Bronchial epithelial cell (primary cell): ENCODE data around the gene PGM3. TPM values are rescaled to one million over a fixed set of nuclear protein-coding genes. Genes with fewer than 3 reads are reported as not detected.

ENCODE experiments used
- DNase-seq: peaks from one replicate; pipeline ENCODE4 v3.0.0-alpha.2; 2010; ENCODE audit warnings: low read depth
- FAIRE-seq: peaks from 2 replicates; lab custom pipeline; 2011; peaks lifted over from hg19 to GRCh38; lab: Jason Lieb, UNC
- H3K27me3 ChIP-seq: 2 replicates; pipeline ENCODE4 v1.5.1; 2011; ENCODE audit warnings: low read length; ENCODE audit not compliant: control insufficient read depth, insufficient read depth
- H3K36me3 ChIP-seq: 2 replicates; pipeline ENCODE4 v1.5.1; 2011; ENCODE audit warnings: low read length; ENCODE audit not compliant: control insufficient read depth, insufficient read depth
- H3K4me3 ChIP-seq: 2 replicates; pipeline ENCODE4 v1.5.1; 2011; ENCODE audit warnings: mild to moderate bottlenecking, low read depth, low read length, control low read depth
- total RNA-seq: library from RNA; depleted of rRNA; stranded (reverse); fragments of >200 nt; gene quantifications from 2 replicates; pipeline ENCODE4 v1.2.1, GENCODE V29; 2014
- TF ChIP-seq, protein P1 (sequence below): IDR thresholded peaks from 2 replicates; pipeline ENCODE4 v1.5.1; 2011; ENCODE audit warnings: mild to moderate bottlenecking, moderate library complexity, low read length, control low read depth, inconsistent platforms; ENCODE audit not compliant: insufficient read depth, severe bottlenecking

Gene PGM3
- total RNA-seq, 1 donor from 2014 or later, result 101 TPM

GRCh38 chr6:83125425-83125824 lies 67.6 kb downstream of the PGM3 start:
- no peak overlapping the region for H3K4me3 ChIP-seq
- peaks cover 17% of the 10 kb centered on the region for H3K36me3 ChIP-seq
- H3K27me3 ChIP-seq, result no peaks in the 10 kb centered on the region
- FAIRE-seq (no peak), DNase-seq (no peak)
- TF ChIP-seq, protein P1, sequence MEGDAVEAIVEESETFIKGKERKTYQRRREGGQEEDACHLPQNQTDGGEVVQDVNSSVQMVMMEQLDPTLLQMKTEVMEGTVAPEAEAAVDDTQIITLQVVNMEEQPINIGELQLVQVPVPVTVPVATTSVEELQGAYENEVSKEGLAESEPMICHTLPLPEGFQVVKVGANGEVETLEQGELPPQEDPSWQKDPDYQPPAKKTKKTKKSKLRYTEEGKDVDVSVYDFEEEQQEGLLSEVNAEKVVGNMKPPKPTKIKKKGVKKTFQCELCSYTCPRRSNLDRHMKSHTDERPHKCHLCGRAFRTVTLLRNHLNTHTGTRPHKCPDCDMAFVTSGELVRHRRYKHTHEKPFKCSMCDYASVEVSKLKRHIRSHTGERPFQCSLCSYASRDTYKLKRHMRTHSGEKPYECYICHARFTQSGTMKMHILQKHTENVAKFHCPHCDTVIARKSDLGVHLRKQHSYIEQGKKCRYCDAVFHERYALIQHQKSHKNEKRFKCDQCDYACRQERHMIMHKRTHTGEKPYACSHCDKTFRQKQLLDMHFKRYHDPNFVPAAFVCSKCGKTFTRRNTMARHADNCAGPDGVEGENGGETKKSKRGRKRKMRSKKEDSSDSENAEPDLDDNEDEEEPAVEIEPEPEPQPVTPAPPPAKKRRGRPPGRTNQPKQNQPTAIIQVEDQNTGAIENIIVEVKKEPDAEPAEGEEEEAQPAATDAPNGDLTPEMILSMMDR, result no peak

DNA sequence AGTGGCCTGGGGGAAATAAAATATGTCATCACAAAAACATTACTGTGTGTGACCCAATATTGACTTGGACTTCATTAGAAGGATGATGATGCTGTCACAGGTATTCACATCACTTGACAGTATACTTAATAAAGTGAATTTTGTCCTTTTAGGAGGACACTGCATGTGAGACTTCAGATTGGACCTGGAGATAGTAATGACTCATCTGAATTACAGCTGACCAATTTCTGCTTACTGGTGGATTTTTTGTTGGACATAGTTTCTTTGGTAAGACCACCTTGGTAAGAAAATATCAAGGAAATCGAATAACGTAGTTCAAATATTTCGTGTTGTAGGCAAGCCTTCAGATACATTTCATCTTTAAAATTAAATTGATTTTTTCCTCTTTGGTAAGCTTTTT lies 68.5 kb downstream of the PGM3 start:
- Histone ChIP-seq H3K27me3 (no peaks in the 10 kb centered on the region), H3K4me3 (no peak overlapping the region), H3K36me3 (peaks cover 15% of the 10 kb centered on the region)
- no peak for FAIRE-seq
- no peak for DNase-seq
- TF ChIP-seq, protein P1, result no peak

GRCh38 chr6:83119742-83120300 lies 73.2 kb downstream of the PGM3 start:
- FAIRE-seq (no peak), DNase-seq (peak; percentile 49)
- H3K27me3 ChIP-seq, result no peaks in the 10 kb centered on the region
- peaks cover 4% of the 10 kb centered on the region for H3K36me3 ChIP-seq
- TF ChIP-seq, protein P1, result no peak
- no peak overlapping the region for H3K4me3 ChIP-seq

DNA sequence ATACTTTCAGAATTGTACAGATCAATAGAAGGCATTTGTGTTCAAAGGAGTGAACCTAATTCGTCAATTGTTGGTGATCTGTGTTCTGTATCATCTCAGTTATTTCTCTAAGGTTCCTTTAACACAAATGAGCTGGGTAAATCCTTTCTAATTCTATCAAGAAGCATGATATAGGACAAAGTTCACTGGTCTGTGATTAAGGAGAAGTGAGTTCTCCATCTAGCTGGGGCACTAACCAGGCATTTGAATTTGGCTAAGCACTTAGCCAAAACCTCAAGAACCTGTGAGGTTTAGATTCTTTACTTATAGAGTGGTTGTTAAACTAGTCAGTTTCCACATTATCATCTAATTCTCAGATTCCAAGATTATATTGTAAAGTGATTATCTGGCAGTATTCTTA lies 75.3 kb downstream of the PGM3 start:
- Histone ChIP-seq H3K4me3 (no peak overlapping the region), H3K36me3 (no peaks in the 10 kb centered on the region), H3K27me3 (no peaks in the 10 kb centered on the region)
- FAIRE-seq (no peak), DNase-seq (no peak)
- TF ChIP-seq, protein P1, result no peak

Other genes with a start within 250 kb of the PGM3 start
- gene UBE3D, start 127.4 kb downstream of the PGM3 start, total RNA-seq, result 6.1 and 11.3 TPM in 2 replicates
- 29.5 and 35.2 TPM in 2 replicates for gene DOP1A, start 125.6 kb downstream of the PGM3 start, total RNA-seq
- gene RWDD2A, start 92 bp upstream of the PGM3 start, total RNA-seq, result 1.8 and 2.9 TPM in 2 replicates
- gene ME1, start 237.8 kb upstream of the PGM3 start, total RNA-seq, result 18.2 and 37.6 TPM in 2 replicates